GM18951 (cell line): Measurements from ENCODE around the gene ADAMTS16.

ENCODE experiments used
- POLR2A ChIP-seq: IDR thresholded peaks from 4 replicates; pipeline ENCODE4 v1.6.1; 2011; ENCODE audit warnings: mild to moderate bottlenecking; ENCODE audit not compliant: insufficient read length, insufficient read depth; ENCODE audit errors: extremely low read depth
- in situ Hi-C: fragments of 300-500 bp; cut with MboI; formaldehyde crosslinking; loops from one replicate; pipeline ENCODE4 v1.12.0; 2022; ENCODE audit warnings: low sequenced_read_pairs, mixed read lengths, inconsistent platforms; ENCODE audit not compliant: unreplicated experiment

The ADAMTS16 gene

DNA sequence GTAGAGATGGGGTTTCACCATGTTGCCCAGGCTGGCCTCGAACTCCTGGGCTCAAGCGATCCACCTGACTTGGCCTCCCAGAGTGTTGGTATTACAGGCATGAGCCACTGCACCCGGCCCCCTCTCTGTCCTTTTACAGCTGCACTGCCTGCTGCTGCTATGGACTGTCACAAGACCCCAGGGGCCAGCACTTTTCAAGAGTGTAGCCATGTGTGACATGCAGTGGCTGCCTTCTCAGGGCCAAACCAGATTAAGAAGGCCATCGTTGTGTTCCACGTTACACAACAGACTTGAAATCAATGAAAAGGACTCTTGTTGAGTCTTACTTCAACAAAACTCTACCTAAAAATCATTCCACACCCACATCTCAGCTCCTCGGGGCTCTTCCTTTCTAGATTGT is 203.4 kb downstream of the ADAMTS16 start:
- in situ Hi-C loops, result no loop called here
- no peak for TF ChIP-seq POLR2A

DNA sequence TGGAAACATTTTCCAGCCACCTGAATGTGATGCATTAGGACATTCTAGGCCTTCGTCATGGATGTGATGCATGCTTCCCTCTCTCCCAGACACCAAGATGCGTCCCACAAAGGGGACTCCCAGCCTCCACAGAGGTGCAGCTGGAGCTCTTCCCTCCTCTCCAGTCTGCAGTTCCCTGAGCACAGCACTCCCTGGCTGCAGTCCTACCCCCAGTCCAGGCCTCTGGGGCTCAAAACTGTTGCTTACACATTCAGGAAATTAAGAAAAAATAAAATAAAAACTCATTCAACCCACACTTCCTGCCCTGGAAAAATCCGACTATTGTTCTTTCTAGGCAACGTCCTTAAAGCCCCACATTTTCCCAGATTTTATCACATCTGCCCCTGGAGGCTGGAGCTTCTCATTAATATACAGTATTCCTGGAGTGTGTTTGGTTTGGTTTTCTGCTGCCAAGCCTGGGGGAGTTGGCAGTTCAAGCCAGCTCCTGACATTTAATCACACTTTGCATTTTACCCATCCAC is 204.0 kb downstream of the ADAMTS16 start:
- in situ Hi-C loops, result no loop called here

DNA sequence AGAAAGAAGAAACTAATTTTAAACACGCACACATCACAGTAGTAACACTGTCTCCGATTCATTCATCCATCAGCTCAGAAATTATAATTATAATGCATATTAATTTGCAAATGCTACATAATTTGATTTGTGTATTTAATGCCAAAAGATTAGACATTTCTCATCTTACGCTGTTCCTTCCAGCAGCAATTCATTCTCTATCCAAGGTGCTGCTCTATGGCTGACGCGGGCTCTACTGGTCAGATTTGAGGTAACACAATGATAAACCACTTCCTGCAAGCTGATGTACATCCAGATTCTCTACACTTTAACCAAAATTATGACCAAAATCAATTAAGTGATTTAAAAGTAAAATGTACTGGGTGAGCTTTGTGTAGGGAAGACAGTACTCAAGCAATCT is 204.5 kb downstream of the ADAMTS16 start:
- in situ Hi-C loops, result no loop called here
- TF ChIP-seq POLR2A, result no peak

More for the DNA sequence above, 204.0 kb downstream of the ADAMTS16 start:
- TF ChIP-seq POLR2A, result no peak

DNA sequence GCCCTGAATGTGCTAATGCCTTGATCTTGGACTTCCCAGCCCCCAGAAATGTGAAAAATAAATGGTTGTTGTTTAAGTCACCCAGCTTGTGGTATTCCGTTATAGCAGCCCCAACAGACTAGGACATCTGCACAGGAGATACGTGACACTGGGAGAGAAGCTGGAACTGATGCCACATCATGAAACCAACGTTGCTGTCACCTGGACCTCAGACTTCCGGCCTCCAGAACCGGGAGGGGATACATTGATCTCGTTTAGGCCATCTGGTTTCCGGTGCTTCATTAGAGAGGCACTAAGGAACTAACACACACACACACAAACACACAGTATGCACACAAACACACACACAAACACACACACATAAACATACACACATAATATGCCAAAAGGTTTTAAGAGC is 207.3 kb downstream of the ADAMTS16 start:
- in situ Hi-C loops, result no loop called here

DNA sequence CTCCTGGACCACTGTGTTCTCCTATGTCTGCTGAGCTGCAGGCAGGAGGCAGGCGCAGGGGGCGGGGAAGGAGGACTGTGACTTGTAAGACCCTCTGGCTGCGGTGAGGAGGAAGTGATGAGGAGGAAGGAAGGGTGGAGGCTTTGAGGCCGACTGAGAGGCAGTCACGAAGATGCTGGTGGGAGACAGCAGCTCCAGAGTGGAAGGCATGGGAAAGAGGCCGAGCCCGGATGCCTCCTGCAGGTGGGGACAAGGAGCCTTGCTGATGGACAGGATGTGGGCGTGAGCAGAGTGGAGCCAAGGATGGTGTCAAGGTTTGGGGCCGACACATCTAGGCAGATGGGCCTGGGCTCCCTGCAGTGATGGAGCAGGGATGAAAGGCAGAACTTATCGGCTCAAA is 208.0 kb downstream of the ADAMTS16 start:
- in situ Hi-C loops, result no loop called here
- TF ChIP-seq POLR2A, result no peak

More for the DNA sequence above, 207.3 kb downstream of the ADAMTS16 start:
- no peak for TF ChIP-seq POLR2A

DNA sequence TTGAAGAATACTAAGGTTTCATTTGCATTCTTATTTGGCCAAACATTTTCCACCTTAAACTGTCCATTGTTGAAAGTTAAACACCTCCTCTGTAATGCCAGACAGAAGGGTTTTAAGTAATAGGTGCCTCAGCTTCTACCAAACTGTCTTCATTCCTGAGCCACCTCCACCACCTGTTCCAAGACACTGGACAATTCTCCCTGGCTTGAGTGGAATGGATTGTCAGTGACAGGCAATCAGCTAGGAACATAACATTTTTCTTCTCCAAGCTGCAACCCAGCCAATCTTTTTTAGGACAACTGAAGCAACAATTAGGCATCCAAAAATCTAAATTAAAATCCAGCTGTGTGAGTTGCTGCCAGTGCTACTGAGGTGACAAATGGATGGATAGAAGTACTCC is 208.4 kb downstream of the ADAMTS16 start:
- no peak for TF ChIP-seq POLR2A

DNA sequence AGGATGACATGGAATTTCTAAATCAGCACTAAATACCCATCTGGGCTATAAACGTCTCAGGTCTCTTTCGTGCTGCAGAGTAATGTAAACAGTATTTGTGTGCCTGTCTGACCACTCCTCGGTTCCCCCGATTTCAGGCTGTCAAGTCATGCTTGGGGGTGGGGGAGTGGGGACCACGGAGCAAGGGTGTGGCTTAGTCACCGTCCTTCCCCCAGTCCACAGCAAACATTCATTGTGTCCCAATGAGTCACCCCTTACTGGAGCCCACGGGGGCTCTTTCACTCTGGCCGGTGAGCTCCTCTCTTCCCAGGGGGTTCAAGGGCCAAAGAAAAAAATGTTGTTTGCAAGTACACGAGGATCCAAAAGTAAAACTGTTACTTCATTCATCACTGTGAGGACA is 210.0 kb downstream of the ADAMTS16 start:
- in situ Hi-C loops, result no loop called here
- no peak for TF ChIP-seq POLR2A

More for the DNA sequence above, 208.4 kb downstream of the ADAMTS16 start:
- in situ Hi-C loops, result no loop called here

DNA sequence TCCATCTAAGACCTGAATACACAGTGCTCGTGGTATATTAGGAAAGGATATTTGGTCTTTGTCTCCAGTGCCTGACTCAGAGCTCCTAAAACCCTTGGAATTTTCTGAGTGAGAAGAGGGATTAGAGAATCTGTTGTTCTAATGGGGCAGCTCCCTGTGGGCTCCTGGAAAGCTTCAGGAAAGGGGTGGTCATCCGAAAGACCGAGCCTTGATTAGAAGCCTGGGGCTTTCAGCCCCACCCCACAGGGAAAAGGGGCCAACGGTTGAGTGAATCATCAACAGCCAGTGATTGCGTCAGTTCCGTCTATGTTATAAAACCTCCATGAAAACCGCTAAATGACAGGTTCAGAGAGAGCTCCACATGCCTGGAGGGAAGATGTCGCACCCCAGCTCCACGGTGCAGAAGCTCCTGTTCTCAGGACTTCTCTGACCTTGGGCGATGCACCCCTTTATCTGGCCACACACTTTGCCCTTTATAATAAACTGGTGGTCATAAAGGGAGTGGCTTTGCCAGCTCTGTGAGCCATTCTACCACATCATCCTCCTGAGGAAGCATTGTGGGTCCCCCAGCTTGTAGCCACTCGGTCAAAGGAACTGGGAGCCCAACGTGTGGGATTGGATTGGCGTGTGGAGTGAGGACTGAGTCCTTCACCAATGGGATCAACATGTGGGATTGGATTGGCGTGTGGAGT is 211.3 kb downstream of the ADAMTS16 start:
- in situ Hi-C loops, result no loop called here

DNA sequence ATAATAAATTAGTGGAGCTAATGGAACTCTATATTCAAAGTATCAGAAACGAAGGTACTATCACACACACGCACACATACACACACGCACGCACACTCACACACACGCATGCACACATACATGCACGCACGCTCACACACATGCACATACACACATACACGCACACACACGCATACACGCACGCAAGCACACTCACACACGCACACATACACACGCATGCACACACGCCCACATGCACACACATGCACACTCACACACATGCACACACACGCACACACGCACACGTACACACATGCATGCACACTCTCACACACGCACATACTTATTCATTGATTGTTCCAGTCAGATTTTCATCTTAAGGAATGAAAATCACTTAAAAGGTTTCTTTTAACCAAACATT is 212.5 kb downstream of the ADAMTS16 start:
- in situ Hi-C loops, result no loop called here
- TF ChIP-seq POLR2A, result no peak

More for the DNA sequence above, 211.3 kb downstream of the ADAMTS16 start:
- no peak for TF ChIP-seq POLR2A

DNA sequence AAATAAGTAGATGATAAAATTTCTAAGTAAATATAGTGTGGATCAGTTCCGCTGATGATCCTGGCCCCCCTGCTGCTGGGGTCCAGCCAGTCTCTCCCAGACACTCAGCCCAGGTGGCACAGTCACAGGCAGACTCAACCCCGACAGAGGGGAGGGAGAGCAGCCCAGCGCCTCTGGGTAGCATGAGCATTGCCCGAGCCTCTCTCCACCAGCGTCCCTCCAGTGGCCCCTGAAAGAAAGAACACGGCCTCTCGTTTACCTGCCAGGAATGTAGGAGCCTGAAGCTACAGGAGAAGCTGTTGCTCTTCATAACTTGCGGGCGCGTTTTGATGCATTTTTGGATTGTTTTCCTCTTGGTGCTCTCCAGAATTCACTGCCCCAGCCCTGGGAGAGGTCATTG is 213.6 kb downstream of the ADAMTS16 start:
- TF ChIP-seq POLR2A, result no peak

DNA sequence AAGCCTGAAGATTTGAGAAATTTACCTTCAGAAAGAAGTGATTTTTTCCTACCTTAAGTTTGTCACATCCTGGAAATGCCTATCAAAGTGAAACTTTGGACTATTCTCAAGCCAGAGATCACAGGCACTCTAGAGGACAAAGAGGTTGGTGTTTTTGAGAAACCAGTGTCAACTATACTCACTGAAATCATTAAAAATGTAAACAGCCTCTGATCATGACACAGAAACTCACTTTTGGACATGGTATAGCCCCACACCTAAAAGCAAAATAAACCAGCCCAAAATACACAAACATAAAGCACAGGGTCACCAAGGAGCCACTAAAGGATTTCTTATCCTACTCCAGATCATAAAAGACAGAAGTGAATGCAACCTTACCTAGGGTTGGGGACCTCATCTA is 216.6 kb downstream of the ADAMTS16 start:
- in situ Hi-C loops, result no loop called here
- no peak for TF ChIP-seq POLR2A

More for the DNA sequence above, 213.6 kb downstream of the ADAMTS16 start:
- in situ Hi-C loops, result no loop called here

DNA sequence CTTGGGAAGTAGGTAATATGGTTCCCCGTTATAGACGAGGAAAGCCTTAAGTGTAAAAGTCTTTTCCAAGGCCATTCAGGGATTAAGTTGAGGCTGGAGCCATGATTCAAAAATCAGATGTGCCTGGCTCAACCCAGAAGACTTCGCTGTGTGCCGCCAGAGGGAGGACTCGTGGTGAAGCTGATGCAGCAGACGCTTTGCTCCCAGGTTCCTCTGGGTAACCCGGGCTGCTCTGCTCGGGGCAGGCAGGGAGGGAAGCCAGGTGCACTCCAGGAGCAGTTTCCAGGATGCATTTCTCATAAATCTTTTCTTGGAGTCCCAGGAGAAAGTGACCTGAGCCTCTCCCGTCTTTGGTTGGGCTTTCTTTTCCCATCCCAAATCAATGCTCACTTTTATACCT is 219.5 kb downstream of the ADAMTS16 start:
- in situ Hi-C loops, result no loop called here
- no peak for TF ChIP-seq POLR2A

DNA sequence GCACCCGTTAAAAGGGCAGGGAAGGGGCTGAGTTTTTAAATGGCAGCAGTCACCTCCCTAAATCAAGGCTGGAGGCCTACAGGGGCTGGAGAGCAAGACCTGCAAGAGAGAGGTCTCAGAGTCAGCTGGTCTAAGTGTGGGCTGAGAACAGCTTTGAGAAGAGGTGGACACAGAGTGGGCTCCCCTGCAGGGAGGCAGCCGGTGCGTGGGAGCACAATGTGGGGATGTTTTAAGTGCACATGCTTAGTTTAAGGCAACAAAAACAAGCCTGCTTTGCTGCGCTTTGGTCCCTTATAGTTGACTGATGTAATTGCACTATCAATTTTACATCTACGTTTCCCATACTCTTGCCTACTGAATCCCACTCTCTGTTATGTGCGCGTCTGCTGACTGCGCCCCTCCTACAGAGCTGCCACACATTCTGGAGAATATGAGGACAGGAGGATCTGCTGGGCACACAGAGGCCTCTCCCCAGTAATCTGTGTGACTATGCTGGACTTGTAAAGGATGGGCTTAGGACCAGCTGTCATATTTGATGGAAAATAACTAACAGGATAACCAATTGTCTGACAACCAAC is 220.3 kb downstream of the ADAMTS16 start:
- TF ChIP-seq POLR2A, result no peak
- in situ Hi-C loops, result no loop called here

DNA sequence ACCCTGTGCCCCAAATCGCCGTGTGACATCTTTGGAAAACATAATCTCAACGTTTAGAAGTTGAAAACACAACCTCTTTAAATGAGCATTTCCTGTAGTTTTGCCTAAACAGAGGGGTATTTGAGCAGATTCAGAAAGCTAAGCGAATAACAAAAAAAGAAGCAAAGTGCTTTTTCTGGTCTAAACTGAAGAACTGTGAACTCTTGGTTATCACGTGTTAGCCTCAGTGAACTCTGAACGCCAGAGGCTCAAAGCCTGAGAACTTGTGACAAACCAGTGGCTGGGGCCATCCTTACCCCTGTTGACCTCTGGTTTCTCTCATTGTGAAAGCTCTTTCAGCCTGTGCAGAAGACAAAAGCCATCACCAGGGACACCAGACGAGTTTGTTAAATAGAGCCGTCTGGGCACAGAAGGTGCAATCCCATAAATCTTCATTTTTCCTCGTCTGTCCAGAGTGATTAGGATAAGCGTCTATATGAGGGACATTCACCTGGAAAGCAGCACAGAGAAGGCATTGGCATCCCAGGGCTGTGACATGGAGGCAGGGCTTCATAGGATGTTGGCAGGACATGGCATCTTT is 220.9 kb downstream of the ADAMTS16 start:
- no peak for TF ChIP-seq POLR2A
- in situ Hi-C loops, result no loop called here
